RKO (cell line): Measurements from ENCODE around the gene MOV10L1.

Experiments
- DNase-seq: peaks from one replicate; pipeline ENCODE4 v3.0.0-alpha.2; 2016; ENCODE audit warnings: low spot score

The MOV10L1 gene

DNA sequence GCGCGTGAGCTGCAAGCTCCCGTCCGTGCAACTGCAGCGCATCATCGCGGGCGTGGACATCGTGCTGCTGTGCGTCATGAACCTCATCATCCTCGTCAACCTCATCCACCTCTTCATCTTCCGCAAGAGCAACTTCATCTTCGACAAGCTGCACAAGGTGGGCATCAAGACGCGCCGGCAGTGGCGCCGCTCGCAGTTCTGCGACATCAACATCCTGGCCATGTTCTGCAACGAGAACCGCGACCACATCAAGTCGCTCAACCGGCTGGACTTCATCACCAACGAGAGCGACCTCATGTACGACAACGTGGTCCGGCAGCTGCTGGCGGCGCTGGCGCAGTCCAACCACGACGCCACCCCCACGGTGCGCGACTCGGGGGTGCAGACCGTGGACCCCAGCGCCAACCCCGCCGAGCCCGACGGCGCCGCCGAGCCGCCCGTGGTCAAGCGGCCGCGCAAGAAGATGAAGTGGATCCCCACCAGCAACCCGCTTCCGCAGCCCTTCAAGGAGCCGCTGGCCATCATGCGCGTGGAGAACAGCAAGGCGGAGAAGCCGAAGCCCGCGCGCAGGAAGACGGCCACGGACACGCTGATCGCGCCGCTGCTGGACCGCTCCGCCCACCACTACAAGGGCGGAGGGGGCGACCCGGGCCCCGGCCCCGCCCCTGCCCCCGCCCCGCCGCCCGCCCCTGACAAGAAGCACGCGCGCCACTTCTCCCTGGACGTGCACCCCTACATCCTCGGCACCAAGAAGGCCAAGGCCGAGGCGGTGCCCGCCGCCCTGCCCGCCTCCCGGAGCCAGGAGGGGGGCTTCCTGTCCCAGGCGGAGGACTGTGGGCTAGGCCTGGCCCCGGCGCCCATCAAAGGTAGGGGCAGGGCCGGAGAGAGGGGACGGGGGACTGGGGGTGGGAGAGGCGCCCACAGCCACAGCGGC, 88.0 kb downstream of the MOV10L1 start:
- no peak for DNase-seq

DNA sequence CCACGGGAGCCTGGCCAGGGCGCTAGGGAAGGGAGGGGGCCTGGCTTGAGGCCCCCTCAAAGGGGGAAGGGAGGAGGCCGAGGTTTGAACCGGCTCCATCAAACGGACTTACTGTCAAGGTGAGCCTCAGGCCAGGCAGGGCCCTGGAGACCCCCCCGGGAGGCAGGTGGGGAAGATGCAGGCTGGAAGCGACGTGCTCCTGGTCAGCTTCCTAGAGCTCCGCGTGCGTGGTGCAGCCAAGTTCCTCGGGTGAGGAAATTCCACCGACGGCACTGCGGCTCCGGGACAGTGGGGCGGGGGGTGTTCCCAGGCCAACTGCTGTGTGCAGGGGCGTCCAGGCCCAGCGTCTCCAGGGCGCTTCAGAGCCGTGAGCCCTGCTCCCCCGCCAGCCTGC, 88.7 kb downstream of the MOV10L1 start:
- no peak for DNase-seq

DNA sequence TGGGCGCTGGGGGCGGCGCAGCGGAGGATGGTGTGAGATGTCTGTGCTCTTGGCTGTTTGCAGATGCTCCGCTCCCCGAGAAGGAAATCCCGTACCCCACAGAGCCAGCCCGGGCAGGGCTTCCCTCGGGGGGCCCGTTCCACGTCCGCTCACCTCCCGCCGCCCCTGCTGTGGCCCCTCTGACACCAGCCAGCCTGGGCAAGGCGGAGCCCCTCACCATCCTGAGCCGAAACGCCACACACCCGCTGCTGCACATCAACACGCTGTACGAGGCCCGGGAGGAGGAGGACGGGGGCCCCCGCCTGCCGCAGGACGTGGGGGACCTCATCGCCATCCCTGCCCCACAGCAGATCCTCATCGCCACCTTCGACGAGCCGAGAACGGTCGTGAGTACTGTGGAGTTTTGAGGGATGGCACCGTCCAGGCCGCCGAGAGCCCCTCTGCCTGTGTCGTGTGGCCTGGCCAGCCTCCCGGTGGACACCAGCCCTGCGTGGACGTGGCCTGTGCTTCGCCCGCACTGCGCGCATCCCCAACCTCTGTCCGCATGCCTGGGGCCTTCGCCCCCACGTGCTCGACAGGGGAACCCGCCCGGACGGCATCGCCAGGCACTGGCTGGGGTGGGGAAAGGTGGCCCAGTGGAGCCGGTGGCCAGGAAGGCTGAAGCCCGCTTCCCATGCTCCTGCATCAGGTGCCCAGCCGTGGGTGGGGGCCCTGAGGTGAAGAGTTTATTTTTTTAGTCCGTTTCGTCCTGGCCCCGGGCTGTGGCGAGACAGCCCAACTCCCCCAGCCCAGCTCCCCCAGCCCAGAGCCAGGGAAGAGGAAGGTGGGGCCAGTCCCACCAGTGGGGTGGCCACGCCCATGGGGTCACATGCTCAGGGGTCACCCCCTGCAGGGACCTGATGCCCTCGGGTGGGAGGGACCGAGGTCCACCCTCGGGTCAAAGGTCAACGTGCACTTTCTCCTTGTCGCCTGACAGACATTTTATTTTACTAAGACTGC, 89.4 kb downstream of the MOV10L1 start:
- DNase-seq, result no peak

DNA sequence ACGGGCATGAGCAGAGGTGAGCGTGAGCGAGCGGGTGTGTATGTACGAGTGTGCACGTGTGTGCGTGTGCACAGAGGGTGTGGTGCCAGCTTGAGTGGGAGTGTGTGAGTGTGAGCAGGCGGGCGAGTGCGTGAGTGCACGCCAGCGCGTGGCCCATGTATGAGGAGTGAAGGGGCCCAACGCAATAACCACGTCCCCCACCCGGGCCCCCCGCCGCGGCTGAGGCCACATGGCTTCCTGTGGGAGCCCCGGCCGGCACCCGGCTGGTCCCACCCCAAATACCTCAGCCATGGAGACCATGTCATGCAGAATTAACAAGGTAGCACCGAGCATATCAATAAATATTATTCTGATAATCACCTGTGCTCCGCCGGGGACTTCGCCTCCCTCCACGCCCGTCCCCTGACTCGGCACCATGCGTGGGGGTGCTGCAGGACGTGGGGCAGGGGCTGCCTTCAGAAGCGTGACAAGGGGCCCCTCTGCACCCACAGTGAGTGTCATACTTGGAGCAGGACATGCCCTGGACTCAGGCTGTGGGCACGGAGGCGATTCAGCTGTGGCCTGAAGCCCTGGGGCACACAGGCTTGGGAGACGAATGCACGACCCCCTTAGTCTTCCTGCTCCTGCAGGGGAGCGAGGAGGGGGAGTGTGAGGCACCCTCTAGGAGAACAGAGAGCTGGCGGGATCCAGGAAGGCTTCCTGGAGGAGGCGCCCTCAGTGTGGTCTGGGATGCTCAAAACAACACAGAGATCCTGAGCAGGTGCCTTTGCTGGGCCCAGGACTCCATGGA, 90.3 kb downstream of the MOV10L1 start:
- no peak for DNase-seq

DNA sequence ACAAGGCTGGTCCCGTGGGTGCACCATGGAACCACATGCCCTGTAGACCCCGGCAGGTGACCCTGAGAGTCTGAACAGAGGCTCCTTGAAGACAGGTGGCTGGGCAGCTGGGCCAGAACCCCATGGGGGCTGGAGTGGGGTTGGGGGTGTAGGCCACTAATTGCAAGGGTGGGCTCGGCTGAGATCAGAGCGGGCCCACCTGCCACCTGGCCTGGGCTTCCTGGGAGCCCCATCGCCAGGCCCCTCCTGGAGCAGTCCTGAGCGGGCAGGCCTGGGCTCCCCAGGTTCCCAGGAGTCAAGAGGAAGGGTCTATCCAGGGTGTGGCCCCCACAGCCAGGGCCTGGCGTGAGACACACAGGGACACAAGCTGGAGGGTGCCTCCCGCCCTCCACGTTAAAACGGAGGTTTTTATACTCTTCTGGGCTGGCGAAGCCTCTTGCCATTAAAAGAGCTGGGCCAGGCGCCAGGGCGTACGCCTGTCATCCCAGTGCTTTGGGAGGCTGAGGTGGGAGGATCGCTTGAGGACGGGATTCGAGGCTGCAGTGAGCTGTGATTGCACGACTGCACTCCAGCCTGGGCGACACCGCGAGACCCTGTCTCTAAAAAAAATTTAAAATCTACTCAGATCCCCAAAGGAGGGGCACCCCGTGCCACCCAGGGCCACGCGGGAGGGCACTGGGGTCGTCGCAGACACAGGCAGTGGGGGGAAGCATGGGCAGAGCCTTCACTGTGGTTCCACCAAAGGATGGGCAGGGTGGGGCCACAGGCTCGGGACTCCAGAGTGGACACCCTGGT, 91.1 kb downstream of the MOV10L1 start:
- DNase-seq, result no peak

DNA sequence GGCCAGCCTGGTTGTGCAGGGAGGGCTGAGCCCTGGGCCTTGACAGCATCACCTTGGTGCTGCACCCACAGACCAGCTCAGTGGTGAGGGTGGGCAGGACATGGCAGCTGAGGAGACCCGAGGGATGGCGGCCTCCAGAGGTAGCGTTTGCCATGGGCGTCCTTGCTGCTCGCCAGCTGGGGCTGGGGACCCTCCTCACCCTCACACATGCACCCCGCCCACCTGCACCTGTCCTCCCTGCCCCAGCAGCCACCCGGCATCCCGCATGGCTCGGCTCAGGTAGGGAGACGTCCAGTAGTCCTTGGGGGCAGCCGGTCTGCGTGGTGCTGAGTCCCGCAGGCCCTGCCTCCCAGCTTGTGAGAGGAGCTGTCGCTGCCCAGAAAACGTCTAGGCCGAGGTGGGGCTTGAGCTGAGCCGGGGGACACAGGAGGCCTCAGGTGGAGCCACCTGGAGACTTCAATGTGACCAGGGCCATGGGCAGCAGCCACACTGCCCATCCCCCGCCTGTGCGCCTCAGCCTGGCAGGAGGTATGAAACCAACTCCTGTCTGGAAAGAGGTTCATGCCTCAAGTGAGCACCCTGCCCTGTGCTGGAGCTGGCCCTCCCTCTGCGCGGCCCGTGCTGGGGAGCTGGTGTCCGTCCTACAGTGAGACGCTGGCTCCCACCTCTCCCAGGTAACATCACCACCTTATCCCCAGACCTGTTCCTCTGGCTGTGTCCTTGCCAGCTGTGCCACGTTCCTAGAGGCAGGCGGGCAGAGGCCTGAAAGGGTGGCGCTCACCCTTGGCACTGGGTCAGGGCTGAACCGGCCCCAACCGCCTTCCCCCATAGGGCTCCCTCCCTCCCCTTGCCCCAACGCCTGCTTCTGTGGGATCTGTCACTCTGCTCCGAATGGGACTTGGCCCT, 92.6 kb downstream of the MOV10L1 start:
- DNase-seq, result no peak

DNA sequence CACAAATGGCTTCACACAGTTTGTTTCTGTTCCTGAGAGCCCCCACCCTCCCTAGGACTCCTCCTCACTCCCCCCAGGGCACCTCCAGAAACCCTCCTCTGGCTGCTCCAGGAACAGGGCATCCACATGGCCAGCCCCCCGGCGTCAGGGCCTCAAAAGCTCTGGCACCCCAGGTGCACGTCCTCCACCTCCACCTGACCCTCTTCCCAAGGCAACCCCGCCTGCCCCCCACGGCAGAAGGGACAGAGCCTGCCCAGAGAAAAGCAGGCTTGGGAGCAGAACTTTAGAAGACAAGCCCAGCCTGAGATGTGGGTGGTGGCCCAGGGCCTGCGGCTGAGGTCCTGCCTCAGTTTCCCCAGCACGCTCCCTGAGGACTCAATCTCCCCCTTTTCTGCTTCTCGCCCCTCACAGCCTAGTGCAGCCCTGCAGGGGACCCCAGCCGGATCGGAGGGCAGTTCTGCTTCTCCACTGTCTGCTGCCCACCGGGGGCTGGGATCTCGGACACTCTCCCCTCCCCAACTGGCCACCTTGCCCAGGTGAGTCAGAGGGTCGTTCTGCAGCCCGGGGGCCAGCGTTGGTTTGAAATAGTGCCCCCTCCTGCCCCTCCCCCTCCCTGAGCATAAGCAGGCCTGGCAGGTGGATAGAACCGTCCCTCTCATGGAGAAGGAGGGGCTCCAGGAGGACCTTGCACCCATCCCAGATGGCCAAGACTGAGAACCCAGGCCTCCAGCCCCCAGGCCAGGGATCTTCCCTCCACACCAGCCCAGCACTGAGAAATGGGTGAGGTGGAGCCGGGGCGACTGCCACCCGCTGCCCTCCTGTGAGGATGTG, 93.5 kb downstream of the MOV10L1 start:
- no peak for DNase-seq

DNA sequence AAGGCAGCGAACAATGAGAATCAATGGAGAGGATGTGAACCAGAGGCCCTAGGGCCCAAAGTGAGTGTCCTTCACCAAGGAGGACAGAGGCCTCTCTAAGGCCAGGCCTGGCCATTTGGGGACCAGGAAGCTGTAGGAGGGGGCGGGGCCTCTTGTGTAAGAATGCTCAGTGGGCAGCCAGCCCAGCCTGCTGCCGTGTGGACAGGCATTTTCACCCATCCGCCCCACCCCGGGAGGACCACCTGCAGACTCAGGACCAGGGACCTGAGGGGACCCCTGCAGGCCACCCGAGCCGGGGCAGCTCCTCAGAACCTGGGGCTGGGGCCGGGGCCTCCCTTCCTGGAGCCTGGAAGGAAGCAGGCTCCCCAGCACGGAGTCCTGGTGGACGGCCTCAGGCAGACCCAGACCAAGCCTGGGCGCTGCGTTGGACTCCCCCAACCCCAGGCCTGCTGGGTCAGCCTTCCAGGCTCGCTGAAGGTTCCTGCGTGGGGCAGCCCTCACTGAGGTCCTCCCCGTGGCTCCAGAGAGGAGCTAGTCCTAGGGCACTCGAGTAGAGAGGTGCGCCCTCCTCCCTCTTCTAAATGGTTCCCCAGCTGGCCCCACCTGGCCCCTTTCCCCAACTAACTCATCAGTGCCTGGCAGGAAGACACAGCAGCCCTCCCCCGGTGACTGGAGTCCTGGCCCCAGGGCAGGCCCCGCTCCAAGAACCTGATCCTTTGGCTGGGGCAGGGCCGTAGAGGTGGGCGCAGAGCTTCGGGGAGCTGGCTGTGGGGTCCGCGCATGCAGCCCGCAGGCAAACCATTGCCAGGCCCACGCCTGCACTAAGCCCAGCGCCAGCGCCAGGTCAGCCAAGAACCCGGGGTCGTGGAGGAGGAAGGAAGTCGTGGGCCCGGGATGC, 94.4 kb downstream of the MOV10L1 start:
- peak; percentile 32 for DNase-seq

DNA sequence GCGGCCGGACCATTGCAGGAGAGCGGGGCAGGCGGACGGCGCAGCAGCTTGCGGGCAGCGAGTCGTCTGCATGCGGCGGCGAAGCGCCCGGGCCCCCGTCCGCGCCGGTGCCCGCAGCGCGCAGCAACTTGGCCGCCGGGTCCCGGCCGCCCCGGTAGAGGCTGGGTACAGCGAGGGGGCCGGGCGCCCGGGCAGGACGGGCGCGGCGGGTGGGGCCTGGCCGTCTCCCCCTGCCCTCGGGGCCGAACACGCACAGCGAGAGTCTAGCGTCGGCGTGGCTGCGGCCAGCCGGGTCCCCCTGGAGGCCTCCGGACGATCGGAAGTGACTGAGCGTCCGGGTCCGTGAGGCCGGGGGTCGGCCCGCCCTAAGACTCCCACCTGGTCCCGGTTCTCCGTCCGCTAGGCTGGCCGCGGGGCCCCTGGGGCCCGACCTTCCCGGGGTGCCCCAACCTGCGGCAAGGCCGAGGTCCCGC, 95.1 kb downstream of the MOV10L1 start:
- DNase-seq, result no peak

DNA sequence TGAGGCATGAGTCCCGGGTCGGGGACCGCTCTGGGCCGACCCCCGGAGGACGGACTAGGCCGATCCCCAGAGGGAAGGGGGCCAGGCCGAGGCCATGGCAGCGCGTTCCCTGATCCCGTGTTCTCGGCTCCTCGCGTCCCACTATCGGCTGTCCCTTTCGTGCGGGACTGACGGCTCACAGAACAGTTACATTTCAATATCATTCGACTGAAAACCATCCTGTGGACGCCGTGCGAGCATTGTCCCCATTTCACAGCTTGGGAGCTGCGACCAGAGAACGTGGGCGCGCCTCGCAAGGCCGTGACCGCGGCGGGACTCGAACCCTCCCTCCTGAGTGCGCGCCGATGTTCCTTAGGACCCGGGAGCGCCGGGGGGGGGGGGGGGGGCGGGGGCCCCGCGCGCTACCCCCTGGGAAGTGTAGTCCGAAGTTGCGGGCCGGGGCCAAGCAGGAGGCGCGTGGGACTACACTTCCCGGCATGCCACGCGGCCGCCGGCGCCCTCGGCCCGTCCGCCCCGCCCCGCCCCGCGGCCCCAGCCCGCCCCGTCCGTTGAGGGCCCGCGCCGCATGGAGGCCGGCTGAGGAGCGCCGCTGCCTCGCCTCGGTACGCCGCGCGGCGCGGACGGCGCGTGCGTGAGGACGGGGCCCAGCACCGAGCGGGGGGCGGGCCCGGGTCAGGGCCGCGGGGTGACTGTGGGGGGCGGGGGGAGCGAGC, 95.7 kb downstream of the MOV10L1 start, which contains the start of gene TRABD:
Gene TRABD (plus strand): TSS at position 539 of the 713 bp plus-strand sequence. CDS start 7,148 bp downstream, outside the sequence.
- DNase-seq, result peak; percentile 92

DNA sequence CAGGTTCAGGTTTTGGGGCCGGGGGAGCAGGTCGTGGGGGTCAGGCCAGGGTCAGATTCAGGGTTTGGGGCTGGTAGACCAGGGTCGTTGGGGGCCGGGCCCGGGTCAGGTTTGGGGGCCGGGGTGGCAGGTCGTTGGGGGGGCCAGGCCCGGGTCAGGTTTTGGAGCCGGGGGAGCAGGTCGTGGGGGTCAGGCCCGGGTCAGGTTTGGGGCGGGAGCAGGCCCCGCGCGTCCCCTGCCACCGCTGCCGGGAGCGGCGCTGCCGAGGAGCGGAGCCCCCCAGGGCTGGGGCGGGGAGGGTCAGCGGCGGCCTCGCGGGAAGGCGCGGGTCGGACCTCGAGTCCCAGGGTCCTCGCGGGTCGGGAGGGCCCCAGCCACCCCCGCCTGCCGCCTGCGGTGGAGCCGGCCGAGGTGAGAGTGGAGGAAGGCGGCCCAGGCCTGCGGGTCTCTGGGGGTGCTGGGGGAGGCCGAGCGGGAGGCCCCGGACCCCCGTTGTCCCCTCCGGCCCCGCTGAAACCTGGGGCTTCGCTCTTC, 96.4 kb downstream of the MOV10L1 start:
- no peak for DNase-seq

DNA sequence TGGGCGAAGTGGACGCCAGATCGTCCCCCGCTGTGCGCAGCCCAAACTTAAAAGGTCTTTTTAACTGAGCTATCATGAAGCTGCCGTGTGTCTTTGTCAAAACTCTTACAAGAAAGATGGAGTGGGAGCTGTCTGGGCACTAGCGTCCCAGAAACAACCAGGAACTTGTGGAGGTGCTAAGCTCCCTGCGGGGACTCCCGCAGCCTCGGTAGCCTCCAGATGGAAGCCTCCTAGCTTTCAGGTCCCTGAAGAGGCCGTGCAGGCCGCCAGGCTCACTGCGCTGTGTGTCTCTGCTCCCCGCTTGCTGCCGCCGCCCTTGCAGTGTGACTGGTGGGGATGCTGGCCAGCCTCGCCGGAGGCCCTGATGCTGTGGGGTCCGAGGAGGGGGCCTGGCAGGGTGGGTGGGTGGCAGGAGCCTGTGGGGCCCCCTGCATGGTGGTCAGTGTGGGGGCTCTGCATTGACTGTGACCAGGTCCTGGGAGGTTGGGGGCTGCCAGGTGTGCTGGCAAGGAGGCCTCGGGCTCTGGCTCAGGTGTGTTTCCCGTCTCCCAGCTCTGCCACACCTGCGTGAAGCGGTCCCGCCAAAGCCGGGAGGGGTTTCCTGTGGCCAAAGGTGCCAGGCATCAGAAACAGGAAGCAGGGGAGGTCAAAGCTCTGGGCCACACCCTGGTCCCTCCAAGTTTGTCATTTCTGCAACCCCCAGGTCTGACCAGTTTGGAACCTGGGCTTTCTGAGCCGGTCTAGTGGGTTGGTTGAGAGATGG, 97.1 kb downstream of the MOV10L1 start:
- DNase-seq, result peak; percentile 42

DNA sequence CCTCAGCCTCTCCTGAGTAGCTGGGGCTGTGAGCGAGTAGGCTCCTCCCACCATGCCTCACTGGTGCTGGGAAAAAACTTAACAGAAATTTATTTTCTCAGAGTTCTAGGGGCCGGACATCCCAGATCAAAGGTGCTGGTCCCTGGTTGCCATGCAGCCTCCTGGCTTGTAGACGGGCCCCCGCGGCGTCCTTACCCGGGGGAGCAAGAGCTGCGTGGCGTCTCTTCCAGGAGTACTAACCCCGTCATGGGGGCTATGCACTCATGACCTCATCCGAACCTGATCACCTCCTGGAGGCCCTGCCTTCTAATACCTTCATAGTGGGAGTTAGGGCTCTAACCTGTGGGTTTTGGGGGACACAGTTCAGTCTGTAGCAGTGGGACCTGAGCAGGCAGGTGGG, 98.5 kb downstream of the MOV10L1 start:
- DNase-seq, result no peak

DNA sequence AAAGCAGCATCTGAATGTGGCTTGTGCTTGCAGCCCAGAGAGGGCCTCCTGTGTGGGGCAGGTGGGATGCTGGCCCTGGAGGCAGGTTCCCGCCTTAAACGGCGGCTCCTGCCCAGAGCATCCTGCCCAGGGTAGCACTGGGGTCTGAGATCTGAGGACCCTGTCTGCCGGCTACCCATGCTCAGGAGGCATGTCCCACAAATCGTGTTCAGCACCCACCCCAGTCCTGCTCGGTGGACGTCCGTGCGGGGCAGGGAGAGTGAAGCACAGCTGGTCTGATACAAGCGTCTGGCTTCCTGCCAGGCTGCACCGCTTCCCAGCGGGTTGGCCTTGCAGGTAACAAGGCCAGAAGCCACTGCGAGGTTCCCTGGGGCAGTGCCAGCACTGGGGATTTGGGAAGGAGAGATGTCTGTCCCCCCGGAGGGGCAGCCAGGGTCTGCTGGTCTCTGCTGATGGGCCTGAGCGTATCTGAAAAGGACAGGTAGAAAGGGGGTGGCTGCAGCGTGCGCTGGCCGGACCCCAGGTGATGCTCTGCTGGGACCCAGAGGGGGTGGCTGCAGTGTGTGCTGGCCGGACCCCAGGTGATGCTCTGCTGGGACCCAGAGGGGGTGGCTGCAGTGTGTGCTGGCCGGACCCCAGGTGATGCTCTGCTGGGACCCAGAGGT, 99.5 kb downstream of the MOV10L1 start:
- no peak for DNase-seq

DNA sequence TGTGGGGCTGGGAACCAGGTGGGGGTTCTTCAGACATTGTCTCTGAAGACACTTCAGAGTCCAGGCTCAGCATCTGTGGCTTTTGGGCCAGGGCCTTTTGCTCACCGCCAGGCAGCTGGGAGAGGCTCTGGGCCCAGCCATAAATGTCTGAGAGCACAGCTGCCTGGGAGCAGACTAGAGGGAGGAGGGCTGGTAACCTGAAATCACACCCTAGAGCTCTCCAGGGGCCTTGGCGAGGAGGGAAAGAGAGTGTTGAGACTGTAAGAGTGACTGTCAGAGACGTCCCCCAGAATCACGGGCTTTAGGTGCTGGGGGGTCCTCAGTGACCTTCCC, 100.0 kb downstream of the MOV10L1 start:
- no peak for DNase-seq
